GM18511 (cell line): ENCODE data around the gene ASTN2.

Source experiments
- ATAC-seq: cut with Tn5 transposase; IDR thresholded peaks from one replicate; pipeline ENCODE4 v1.9.1; 2021; ENCODE audit warnings: mild to moderate bottlenecking, moderate library complexity; ENCODE audit not compliant: unreplicated experiment

Gene ASTN2

DNA sequence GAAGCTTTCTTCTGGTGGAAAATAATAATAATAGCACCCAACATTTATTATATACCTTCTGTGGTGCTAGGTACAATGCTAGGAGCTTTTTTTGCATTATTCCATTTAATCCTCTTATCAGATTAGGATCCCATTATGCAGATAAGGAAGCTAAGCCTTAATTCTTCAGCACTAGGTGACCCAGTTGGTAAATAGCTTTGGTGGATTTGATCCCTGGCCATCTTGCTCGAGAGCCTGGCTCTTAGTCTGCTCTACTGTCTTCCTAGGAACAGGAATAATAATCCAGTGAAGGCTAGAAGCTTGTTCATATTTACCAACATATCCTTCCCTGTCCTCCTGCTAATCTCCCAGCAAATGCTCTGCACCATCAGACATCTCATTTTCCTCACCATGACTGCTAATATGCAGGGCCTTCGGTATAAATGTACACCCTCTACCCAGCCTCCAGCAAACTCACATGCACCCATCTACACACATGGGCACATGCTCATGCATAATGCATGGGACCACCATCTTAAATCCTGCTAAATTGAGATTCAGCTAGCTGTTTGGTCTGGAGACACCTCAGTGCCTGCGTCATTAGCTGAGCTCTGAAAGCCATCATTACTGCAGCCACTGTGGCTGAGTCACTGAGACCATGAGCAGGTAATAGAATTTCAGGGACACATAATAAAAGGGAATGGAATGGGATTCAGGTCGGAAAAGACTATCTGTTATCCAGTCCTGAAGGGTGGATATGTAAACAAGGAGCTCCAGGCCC, 640.3 kb downstream of the ASTN2 start:
- ATAC-seq = no peak

DNA sequence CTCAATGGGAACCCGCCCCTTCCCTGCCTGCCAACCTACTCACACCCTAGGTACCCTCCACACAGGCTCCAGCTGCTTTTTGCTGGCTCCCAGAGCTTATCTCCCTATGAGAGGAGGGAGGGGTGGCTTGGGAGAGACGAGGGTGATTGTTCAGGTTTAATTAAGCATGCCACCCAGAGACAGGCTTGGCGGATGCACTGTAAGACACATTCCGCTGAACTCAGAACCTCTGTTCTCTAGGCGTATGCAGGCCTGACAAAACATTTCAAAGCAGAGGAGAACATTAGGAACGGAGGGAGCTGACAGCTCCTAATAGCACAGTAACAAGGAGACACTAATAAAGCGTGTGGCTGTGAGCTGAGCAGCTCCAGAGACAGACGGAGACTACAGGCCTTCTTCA, 647.6 kb downstream of the ASTN2 start:
- no peak for ATAC-seq

DNA sequence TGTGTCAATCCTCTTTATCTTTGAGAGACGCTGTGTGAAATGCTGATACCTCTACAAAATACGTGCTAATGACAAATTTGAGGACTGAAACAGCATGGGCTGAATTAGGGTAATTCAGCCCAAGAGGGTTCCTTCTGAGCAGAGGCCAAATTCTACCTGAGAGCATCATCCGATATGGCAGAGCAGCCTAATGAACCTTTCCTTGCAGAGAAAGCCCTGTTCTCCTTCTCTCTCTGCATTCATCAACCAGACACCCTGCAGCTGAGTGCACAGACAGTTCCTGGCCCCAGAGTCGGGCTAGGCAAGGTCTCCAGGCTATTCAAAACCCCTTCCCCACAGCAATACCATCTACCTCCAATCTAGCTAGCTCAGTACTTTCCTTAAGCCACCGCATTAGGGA, 649.8 kb downstream of the ASTN2 start:
- no peak for ATAC-seq

DNA sequence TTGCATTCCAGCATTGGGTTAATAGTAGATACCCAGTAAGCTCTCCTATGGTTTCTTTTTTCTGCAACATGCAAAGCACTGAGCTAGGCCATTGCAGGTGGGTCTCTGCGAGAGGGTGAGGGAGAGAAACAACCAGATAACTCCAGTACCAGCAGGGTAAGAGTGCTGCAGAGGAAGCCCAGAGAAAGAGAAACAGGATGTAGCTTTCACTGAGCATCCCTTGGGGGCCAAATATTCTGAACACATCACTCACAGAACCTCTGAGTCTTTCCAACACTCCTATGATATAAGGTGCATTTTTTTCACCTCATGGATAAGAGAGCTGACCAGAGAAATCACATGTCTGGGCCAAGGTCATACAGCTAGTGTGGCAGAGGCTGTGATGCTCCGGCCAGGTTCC, 651.1 kb downstream of the ASTN2 start:
- no peak for ATAC-seq

GRCh38 chr9:116760636-116761035, 654.2 kb downstream of the ASTN2 start:
- no peak for ATAC-seq

- no peak for ATAC-seq
These were observed 657.8 kb downstream of the ASTN2 start for GRCh38 chr9:116757030-116757429.

GRCh38 chr9:116753389-116753788, 661.5 kb downstream of the ASTN2 start:
- peak; percentile 62 for ATAC-seq

- ATAC-seq = no peak
These were observed 664.3 kb downstream of the ASTN2 start for GRCh38 chr9:116750510-116750909.

- ATAC-seq = no peak
These were observed 665.1 kb downstream of the ASTN2 start for GRCh38 chr9:116749772-116750171.

DNA sequence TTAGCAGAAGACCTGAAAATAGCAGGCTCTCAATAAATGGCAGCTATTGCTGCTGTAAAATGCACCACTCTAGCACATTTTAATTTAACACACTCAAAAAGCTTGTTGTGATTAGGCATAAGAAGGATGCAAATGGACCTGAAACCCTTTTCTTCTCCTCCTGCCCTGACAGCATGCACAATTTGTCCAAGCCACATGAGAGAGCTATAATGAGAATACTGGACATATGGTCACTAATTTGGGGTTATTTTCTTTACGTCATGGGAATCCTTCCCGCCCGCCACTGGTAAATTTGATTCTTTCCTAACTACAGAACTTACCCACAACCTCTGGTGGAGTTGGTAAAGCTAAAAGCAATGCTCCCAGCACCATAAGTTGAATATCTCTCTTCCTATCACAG, 665.7 kb downstream of the ASTN2 start:
- ATAC-seq = no peak

- ATAC-seq = no peak
These were observed 673.1 kb downstream of the ASTN2 start for GRCh38 chr9:116741742-116742141.

GRCh38 chr9:116741086-116741740, 673.6 kb downstream of the ASTN2 start:
- ATAC-seq = no peak

- ATAC-seq = peak; percentile 71
These were observed 677.7 kb downstream of the ASTN2 start for GRCh38 chr9:116737152-116737546.

- ATAC-seq = no peak
These were observed 678.3 kb downstream of the ASTN2 start for GRCh38 chr9:116736399-116737151.

DNA sequence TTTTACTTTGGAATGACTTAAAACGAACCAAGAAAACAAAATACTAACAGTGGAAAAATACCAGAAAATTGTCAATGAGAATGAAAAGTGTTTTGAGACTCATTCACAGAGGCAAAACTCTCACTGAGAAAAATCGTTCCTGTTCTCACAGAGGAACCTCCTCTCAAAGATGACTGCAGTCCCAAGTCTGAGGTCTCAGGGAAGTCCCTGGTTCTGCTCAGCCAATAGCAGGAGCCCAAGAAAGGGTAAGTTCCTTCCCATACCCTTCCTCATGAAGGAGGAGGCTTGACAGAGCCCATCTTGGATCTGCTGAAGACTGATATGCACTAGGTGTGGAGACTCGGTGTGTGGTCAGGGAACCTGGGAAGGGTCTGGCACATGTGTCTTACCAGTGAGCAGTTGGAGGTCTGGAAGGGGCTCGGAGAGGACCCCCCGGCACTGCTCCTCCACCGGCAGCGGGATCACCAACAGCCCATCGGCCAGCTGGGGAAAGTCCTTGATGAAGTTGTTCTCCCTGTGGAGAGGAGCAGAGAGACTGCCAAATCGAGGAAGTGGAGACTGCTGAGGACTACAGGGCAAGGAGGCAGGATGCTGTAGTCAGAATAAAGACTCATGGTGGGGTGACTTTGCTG, 681.7 kb downstream of the ASTN2 start:
- no peak for ATAC-seq

DNA sequence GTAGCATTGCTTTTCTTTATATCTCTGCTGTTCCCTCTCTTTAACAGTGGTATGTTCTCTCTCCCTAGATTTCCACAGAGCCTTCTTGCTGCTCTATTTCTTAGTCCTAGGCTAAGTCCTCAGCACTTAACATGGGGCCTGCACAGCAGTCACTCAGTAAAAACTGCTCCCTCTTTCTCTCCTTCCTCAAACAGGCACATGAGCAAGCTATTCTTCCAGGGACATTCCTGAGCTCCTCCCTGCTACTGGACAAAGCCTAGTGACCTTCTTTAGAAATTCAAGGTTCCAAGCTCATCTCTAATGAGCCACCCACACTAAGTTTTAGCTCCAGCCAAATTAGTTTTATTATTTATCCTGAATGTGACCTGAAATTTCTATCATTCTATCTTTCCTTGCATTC, 688.3 kb downstream of the ASTN2 start:
- no peak for ATAC-seq

GRCh38 chr9:116724123-116724522, 690.7 kb downstream of the ASTN2 start:
- no peak for ATAC-seq

GRCh38 chr9:116721944-116722343, 692.9 kb downstream of the ASTN2 start:
- ATAC-seq = no peak

GRCh38 chr9:116721411-116721810, 693.4 kb downstream of the ASTN2 start:
- no peak for ATAC-seq

GRCh38 chr9:116720111-116720510, 694.7 kb downstream of the ASTN2 start:
- ATAC-seq = no peak

GRCh38 chr9:116718111-116718510, 696.7 kb downstream of the ASTN2 start:
- no peak for ATAC-seq
